Measurements from ENCODE around the gene RAP1GDS1.
"Not testable (repeated sequence)": the region's sequence is repeated elsewhere in the genome, so short reads cannot be mapped to it uniquely, and the experiment has no call there.

Gene RAP1GDS1

GRCh38 chr4:98473046-98473445 lies 211.9 kb downstream of the RAP1GDS1 start:
- ChIA-PET CTCF (no interaction called here), POLR2A (no interaction called here)
- H3K4me3 ChIP-seq (ENCODE audit: low read depth, low read length): no peak overlapping the region
- no peak for TF ChIP-seq CTCF (IDR thresholded peaks at IDR 0.05; ENCODE audit: insufficient read depth, low read length, missing control alignments)
- DNase-seq (ENCODE audit: low read depth, low spot score): no peak

- ChIA-PET CTCF (interaction anchor here (0.8 to 1.1 kb wide), 2 partner anchors 127 to 186 kb away, joined by 3 to 4 read pairs; no protein-coding TSS in a partner anchor), POLR2A (interaction anchor here (0.7 to 1.1 kb wide), 2 partner anchors 8 to 178 kb away, joined by 3 read pairs; no protein-coding TSS in a partner anchor)
- DNase-seq (ENCODE audit: low read depth, low spot score): peak; percentile 65
- TF ChIP-seq CTCF (IDR thresholded peaks at IDR 0.05; ENCODE audit: insufficient read depth, low read length, missing control alignments): no peak
- H3K4me3 ChIP-seq (ENCODE audit: low read depth, low read length): no peak overlapping the region
These were observed 213.2 kb downstream of the RAP1GDS1 start for GRCh38 chr4:98474408-98474844.

GRCh38 chr4:98476891-98477290 lies 215.7 kb downstream of the RAP1GDS1 start:
- no peak for TF ChIP-seq CTCF (IDR thresholded peaks at IDR 0.05; ENCODE audit: insufficient read depth, low read length, missing control alignments)
- no peak for DNase-seq (ENCODE audit: low read depth, low spot score)
- POLR2A ChIA-PET: no interaction called here
- CTCF ChIA-PET: interaction anchor here (1.1 to 3.7 kb wide), 3 partner anchors 9 to 181 kb away, joined by 3 to 19 read pairs (median 3); partner anchors contain the start of gene TSPAN5
- no peak overlapping the region for H3K4me3 ChIP-seq (ENCODE audit: low read depth, low read length)

GRCh38 chr4:98479590-98479989 lies 218.4 kb downstream of the RAP1GDS1 start:
- H3K4me3 ChIP-seq (ENCODE audit: low read depth, low read length); DNase-seq (ENCODE audit: low read depth, low spot score); POLR2A ChIA-PET: not testable (repeated sequence)
- CTCF ChIA-PET: interaction anchor here (3.7 kb wide), 1 partner anchor 12 kb away, joined by 19 read pairs; no protein-coding TSS in a partner anchor

GRCh38 chr4:98480535-98480934 lies 219.4 kb downstream of the RAP1GDS1 start:
- DNase-seq (ENCODE audit: low read depth, low spot score): no peak
- no peak overlapping the region for H3K4me3 ChIP-seq (ENCODE audit: low read depth, low read length)
- TF ChIP-seq CTCF (IDR thresholded peaks at IDR 0.05; ENCODE audit: insufficient read depth, low read length, missing control alignments): no peak
- CTCF ChIA-PET: interaction anchor here (1.1 to 1.4 kb wide), 2 partner anchors 13 to 514 kb away, joined by 3 to 5 read pairs; no protein-coding TSS in a partner anchor
- POLR2A ChIA-PET: no interaction called here

- DNase-seq (ENCODE audit: low read depth, low spot score): no peak
- H3K4me3 ChIP-seq (ENCODE audit: low read depth, low read length): no peak overlapping the region
- POLR2A ChIA-PET: no interaction called here
- CTCF ChIA-PET: interaction anchor here (1.1 to 2.0 kb wide), 3 partner anchors 10 to 514 kb away, joined by 3 to 8 read pairs (median 5); no protein-coding TSS in a partner anchor
- no peak for TF ChIP-seq CTCF (IDR thresholded peaks at IDR 0.05; ENCODE audit: insufficient read depth, low read length, missing control alignments)
These were observed 220.0 kb downstream of the RAP1GDS1 start for GRCh38 chr4:98481167-98481566.

GRCh38 chr4:98482503-98482846 lies 221.3 kb downstream of the RAP1GDS1 start:
- TF ChIP-seq CTCF (IDR thresholded peaks at IDR 0.05; ENCODE audit: insufficient read depth, low read length, missing control alignments): no peak
- no peak overlapping the region for H3K4me3 ChIP-seq (ENCODE audit: low read depth, low read length)
- no peak for DNase-seq (ENCODE audit: low read depth, low spot score)
- ChIA-PET POLR2A (interaction anchor here (1.5 kb wide), 1 partner anchor 8 kb away, joined by 3 read pairs; no protein-coding TSS in a partner anchor), CTCF (interaction anchor here (2.0 to 5.5 kb wide), 2 partner anchors 11 to 14 kb away, joined by 8 to 33 read pairs; no protein-coding TSS in a partner anchor)

Measured in AG04449 (cell line).